Measurements from ENCODE around the gene SLC34A3.
A peak's percentile ranks its signal among the peaks of the same experiment; 100 is the strongest.

SLC34A3 gene

DNA sequence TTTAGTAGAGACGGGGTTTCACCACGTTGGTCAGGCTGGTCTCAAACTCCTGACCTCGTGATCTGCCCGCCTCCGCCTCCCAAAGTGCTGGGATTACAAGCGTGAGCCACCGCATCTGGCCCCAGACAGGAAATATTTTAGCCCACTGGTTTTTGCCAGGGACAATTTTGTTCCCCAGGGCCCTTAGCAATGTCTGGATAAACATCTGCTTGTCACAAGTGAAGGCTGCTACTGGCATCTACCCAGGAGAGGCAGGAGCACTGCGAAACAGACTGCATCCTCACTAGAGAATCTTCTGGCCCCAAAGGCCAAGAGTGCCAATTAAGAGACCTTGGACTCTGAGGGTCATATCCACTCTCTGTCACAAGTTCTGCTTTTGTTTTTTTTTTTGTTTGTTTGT is 27.7 kb upstream of the SLC34A3 start:
- Mint-ChIP-seq H3K36me3 (ENCODE audit: low read depth) (peaks cover 9% of the 10 kb centered on the region), H3K9me3 (no peaks in the 10 kb centered on the region)

DNA sequence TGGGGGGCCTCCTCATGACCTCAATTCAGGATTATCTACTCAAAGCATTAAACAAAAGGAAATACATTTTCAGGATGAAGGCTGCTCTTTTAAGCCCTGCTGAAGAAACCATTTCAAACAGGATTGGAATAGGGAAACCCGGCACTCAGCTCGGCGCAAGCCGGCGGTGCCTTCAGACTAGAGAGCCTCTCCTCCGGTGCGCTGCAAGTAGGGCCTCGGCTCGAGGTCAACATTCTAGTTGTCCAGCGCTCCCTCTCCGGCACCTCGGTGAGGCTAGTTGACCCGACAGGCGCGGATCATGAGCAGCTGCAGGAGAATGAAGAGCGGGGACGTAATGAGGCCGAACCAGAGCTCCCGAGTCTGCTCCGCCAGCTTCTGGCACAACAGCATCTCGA is 26.0 kb upstream of the SLC34A3 start:
- H3K27ac Mint-ChIP-seq = peak overlapping the region; percentile 40 to 82 (median 50)
- peaks cover 4% of the 10 kb centered on the region for H3K27me3 Mint-ChIP-seq (ENCODE audit: low read depth)
- peaks cover 9% of the 10 kb centered on the region for H3K36me3 Mint-ChIP-seq (ENCODE audit: low read depth)
- H3K9me3 Mint-ChIP-seq = no peaks in the 10 kb centered on the region
- H3K4me1 Mint-ChIP-seq = peaks cover 18% of the 10 kb centered on the region
- peak overlapping the region; percentile 94 to 96 (median 95) for H3K4me3 Mint-ChIP-seq
- TF ChIP-seq, protein P1, sequence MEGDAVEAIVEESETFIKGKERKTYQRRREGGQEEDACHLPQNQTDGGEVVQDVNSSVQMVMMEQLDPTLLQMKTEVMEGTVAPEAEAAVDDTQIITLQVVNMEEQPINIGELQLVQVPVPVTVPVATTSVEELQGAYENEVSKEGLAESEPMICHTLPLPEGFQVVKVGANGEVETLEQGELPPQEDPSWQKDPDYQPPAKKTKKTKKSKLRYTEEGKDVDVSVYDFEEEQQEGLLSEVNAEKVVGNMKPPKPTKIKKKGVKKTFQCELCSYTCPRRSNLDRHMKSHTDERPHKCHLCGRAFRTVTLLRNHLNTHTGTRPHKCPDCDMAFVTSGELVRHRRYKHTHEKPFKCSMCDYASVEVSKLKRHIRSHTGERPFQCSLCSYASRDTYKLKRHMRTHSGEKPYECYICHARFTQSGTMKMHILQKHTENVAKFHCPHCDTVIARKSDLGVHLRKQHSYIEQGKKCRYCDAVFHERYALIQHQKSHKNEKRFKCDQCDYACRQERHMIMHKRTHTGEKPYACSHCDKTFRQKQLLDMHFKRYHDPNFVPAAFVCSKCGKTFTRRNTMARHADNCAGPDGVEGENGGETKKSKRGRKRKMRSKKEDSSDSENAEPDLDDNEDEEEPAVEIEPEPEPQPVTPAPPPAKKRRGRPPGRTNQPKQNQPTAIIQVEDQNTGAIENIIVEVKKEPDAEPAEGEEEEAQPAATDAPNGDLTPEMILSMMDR (IDR thresholded peaks at IDR 0.05; ENCODE audit: unreplicated experiment in 3 of 3) = no peak

More for the DNA sequence above, 27.7 kb upstream of the SLC34A3 start:
- TF ChIP-seq, protein P1 (IDR thresholded peaks at IDR 0.05; ENCODE audit: unreplicated experiment in 3 of 3) = no peak
- H3K4me3 Mint-ChIP-seq = peak overlapping the region; percentile 38 to 58 (median 42)
- H3K4me1 Mint-ChIP-seq = peaks cover 18% of the 10 kb centered on the region
- H3K27me3 Mint-ChIP-seq (ENCODE audit: low read depth) = peaks cover 4% of the 10 kb centered on the region
- H3K27ac Mint-ChIP-seq = no peak overlapping the region

DNA sequence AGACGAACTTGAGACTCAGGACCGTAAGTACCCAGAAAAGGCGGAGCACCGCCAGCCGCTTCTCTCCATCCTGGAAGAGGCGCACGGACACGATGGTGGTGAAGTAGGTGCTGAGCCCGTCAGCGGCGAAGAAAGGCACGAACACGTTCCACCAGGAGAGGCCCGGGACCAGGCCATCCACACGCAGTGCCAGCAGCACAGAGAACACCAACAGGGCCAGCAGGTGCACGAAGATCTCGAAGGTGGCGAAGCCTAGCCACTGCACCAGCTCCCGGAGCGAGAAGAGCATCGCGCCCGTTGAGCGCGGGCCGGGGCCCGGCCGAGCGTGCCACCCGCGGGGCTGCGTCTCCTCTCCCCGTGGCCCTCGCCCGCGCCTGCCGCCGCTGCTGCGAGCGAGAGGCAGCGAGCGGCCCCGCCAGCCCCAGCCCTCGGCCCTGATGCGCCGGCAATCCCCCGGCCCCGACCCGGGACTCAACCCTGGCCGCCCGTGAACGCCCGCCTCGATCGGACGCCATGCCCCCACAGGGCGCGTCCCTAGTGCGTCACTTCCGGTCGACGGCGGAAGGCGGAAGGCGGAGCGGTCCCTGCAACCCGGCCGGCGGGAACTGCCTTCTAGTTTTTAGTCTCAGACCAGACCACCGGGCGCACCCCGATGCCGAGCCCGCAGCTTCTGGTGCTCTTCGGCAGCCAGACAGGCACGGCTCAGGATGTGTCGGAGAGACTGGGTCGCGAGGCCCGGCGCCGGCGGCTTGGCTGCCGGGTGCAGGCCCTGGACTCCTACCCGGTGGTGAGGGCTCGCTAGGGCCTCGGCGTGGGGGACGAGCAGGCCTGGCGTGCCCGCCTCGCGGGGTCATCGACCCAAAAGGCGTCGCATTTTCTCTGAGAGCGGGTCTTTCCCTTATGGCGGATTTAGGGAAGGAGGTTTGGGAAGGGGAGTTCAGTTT is 25.3 kb upstream of the SLC34A3 start, which contains the start of the genes NDOR1 and TMEM203:
Gene NDOR1, plus strand, starts transcription at position 575 of the 944 bp plus-strand sequence. Its CDS starts 78 bp downstream, at position 653.
Gene TMEM203, minus strand, starts transcription at position 523 of the 944 bp plus-strand sequence. Its CDS starts 234 bp downstream, at position 289.
- peaks cover 4% of the 10 kb centered on the region for H3K27me3 Mint-ChIP-seq (ENCODE audit: low read depth)
- H3K4me3 Mint-ChIP-seq = peak within 1 kb of the TSS; percentile 94 to 96 (median 95)
- H3K9me3 Mint-ChIP-seq = no peaks in the 10 kb centered on the region
- TF ChIP-seq, protein P1 (IDR thresholded peaks at IDR 0.05; ENCODE audit: unreplicated experiment in 3 of 3) = no peak
- peaks cover 18% of the 10 kb centered on the region for H3K4me1 Mint-ChIP-seq
- H3K36me3 Mint-ChIP-seq (ENCODE audit: low read depth) = peaks cover 9% of the 10 kb centered on the region
- peak within 1 kb of the TSS; percentile 40 to 82 (median 79) for H3K27ac Mint-ChIP-seq

DNA sequence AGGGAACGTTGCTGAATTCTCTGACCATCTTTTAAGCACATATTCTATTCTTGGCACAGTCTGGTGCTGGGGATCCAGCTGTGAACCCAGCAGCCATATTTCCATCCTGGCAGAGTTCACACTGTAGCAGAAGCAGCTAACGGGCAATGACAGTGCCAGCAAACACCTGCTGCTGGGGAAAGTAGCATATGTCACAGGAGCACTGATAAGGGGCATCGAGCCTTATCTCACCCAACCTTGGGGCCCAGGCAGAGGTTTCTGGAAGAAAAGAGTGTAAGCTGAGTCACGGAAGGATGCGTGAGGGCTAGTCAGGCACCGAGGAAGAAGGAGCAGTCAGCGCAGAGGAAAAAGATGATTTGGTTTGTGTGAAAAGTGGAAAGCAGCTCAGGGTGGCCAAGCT is 24.1 kb upstream of the SLC34A3 start:
- Mint-ChIP-seq H3K9me3 (no peaks in the 10 kb centered on the region), H3K27ac (peak overlapping the region in 2 of 3 experiments; percentile 59 to 79)

DNA sequence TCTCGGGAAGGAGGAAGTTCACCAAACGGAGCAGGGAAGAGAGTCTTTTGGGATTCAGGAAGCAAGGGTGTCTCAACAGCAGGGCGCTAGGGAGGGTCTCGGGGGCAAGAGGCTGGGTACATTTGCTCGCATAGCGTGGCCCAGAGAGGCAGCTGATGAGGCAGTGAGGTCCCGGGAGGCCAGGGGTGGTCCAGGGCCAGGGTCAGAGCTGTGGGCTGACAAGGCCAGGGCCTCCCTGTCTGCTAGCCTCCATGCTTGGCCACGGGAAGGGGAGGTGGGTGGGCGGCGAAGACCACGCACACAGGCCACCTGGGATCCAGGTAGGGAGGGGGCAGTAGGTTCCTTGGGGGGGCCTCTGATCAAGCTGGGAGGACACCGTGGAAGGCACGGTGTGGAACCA is 19.2 kb upstream of the SLC34A3 start:
- Mint-ChIP-seq H3K36me3 (ENCODE audit: low read depth) (peaks cover 13% of the 10 kb centered on the region), H3K9me3 (no peaks in the 10 kb centered on the region), H3K27me3 (ENCODE audit: low read depth) (no peaks in the 10 kb centered on the region), H3K27ac (no peak overlapping the region), H3K4me3 (no peak overlapping the region), H3K4me1 (peaks cover 2% of the 10 kb centered on the region)
- TF ChIP-seq, protein P1 (IDR thresholded peaks at IDR 0.05; ENCODE audit: unreplicated experiment in 3 of 3) = no peak

More for the DNA sequence above, 24.1 kb upstream of the SLC34A3 start:
- H3K27me3 Mint-ChIP-seq (ENCODE audit: low read depth) = peaks cover 4% of the 10 kb centered on the region
- peak overlapping the region; percentile 94 to 96 (median 95) for H3K4me3 Mint-ChIP-seq
- TF ChIP-seq, protein P1 (IDR thresholded peaks at IDR 0.05; ENCODE audit: unreplicated experiment in 3 of 3) = no peak
- H3K4me1 Mint-ChIP-seq = peaks cover 18% of the 10 kb centered on the region
- peaks cover 9% of the 10 kb centered on the region for H3K36me3 Mint-ChIP-seq (ENCODE audit: low read depth)
